DOHH2 (cell line): ENCODE data around the gene GNPTG.

Experiments
- H3F3A ChIP-seq: fragments of 200-600 bp; sonication (generic), shearing (Covaris generic); 2 replicates; pipeline ENCODE4 v1.6.0; 2016; ENCODE audit warnings: antibody characterized with exemption, mild to moderate bottlenecking; ENCODE audit not compliant: control insufficient read depth, insufficient read depth
- H3K27ac ChIP-seq: fragments of 200-600 bp; sonication (generic); 2 replicates; pipeline ENCODE4 v1.5.1; 2014; ENCODE audit warnings: low read depth, mild to moderate bottlenecking, low read length, moderate library complexity
- H3K27me3 ChIP-seq: fragments of 200-600 bp; sonication (generic); 2 replicates; pipeline ENCODE4 v1.6.1; 2014; ENCODE audit warnings: mild to moderate bottlenecking, low read length, mixed read lengths; ENCODE audit not compliant: control insufficient read depth
- H3K36me3 ChIP-seq: fragments of 200-600 bp; sonication (generic); 2 replicates; pipeline ENCODE4 v1.6.1; 2014; ENCODE audit warnings: mild to moderate bottlenecking, low read length, moderate library complexity, mixed read lengths; ENCODE audit not compliant: control insufficient read depth
- H3K4me1 ChIP-seq: fragments of 200-600 bp; sonication (generic); 2 replicates; pipeline ENCODE4 v1.6.1; 2014; ENCODE audit warnings: mild to moderate bottlenecking, low read length, mixed read lengths; ENCODE audit not compliant: control insufficient read depth
- H3K4me2 ChIP-seq: fragments of 200-600 bp; sonication (generic); 2 replicates; pipeline ENCODE4 v1.6.0; 2014; ENCODE audit warnings: mild to moderate bottlenecking, low read length, moderate library complexity
- H3K4me3 ChIP-seq: fragments of 200-600 bp; sonication (generic); 2 replicates; pipeline ENCODE4 v1.5.1; 2014; ENCODE audit warnings: mild to moderate bottlenecking, low read length, mixed read lengths
- H3K79me2 ChIP-seq: fragments of 200-600 bp; sonication (generic); 2 replicates; pipeline ENCODE4 v1.6.1; 2014; ENCODE audit warnings: mild to moderate bottlenecking, low read length, mixed read lengths; ENCODE audit not compliant: control insufficient read depth
- H3K9me2 ChIP-seq: fragments of 200-600 bp; sonication (generic); replicated peaks from 2 replicates; pipeline ENCODE4 v1.6.1; 2014; ENCODE audit warnings: mild to moderate bottlenecking, low read length, mixed read lengths; ENCODE audit not compliant: control insufficient read depth
- H3K9me3 ChIP-seq: fragments of 200-600 bp; sonication (generic); 2 replicates; pipeline ENCODE4 v1.6.1; 2014; ENCODE audit warnings: antibody characterized with exemption, low read length, mixed read lengths; ENCODE audit not compliant: control insufficient read depth, insufficient read depth
- H4K20me1 ChIP-seq: fragments of 200-600 bp; sonication (generic); 2 replicates; pipeline ENCODE4 v1.6.0; 2014; ENCODE audit warnings: low read depth, mild to moderate bottlenecking, antibody characterized with exemption, low read length, moderate library complexity; ENCODE audit not compliant: control insufficient read depth, insufficient read depth
- EZH2phosphoT487 ChIP-seq: fragments of 200-600 bp; sonication (generic); IDR thresholded peaks from 2 replicates; pipeline ENCODE4 v1.6.1; 2017; ENCODE audit warnings: borderline replicate concordance, mild to moderate bottlenecking, antibody characterized with exemption, low read length, moderate library complexity, mixed read lengths
- TF ChIP-seq, protein P1 (sequence below): fragments of 200-600 bp; sonication (generic); IDR thresholded peaks from one replicate; pipeline ENCODE4 v1.5.1; 2014; ENCODE audit warnings: antibody characterized with exemption, mild to moderate bottlenecking, low read depth, low read length; ENCODE audit not compliant: poor library complexity, severe bottlenecking

GNPTG gene

DNA sequence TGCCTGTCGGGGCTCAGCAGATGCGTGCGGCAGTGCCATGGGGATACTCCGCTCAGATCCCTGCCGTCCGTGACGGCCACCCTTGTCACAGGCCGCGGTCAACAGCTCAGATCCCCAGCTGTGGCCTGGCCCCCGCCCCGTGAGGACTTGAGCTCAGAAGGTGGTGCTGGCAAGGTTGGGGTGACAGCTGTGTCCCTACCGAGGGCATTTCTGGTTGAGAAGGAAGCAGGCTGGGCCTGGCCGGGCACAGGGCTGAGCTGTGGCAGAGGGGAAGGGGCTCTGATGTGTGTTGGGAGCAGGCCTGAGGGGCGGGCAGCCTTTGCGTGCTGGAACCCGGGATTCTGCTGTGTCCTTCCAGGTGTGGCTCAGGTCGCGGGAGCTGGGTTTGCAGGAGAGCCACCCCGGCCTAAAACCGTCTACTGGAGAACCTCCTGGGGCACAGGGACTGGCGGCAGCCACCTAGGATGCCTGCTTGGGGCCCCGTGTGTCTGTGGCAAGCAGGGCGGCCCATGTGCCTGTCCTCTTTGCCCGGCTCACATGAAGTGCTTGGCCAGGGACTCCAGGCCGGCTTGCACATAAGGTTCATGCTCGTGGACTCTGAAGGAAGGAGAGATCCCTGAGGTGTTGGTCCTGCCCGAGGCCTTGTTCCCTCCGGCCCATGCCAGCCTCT lies 37.2 kb upstream of the GNPTG start:
- Histone ChIP-seq H3K4me2 (no peak overlapping the region), H3K36me3 (peaks cover 95% of the 10 kb centered on the region), H3K27me3 (no peaks in the 10 kb centered on the region), H3K4me3 (no peak overlapping the region), H3K9me2 (no peaks in the 10 kb centered on the region), H3K27ac (no peak overlapping the region), H3K4me1 (peaks cover 12% of the 10 kb centered on the region), H4K20me1 (peaks cover 47% of the 10 kb centered on the region), H3F3A (no peaks in the 10 kb centered on the region; the same call in 1 of the 2 replicates), H3K9me3 (no peaks in the 10 kb centered on the region), H3K79me2 (peaks cover 90% of the 10 kb centered on the region)
- TF ChIP-seq, protein P1, sequence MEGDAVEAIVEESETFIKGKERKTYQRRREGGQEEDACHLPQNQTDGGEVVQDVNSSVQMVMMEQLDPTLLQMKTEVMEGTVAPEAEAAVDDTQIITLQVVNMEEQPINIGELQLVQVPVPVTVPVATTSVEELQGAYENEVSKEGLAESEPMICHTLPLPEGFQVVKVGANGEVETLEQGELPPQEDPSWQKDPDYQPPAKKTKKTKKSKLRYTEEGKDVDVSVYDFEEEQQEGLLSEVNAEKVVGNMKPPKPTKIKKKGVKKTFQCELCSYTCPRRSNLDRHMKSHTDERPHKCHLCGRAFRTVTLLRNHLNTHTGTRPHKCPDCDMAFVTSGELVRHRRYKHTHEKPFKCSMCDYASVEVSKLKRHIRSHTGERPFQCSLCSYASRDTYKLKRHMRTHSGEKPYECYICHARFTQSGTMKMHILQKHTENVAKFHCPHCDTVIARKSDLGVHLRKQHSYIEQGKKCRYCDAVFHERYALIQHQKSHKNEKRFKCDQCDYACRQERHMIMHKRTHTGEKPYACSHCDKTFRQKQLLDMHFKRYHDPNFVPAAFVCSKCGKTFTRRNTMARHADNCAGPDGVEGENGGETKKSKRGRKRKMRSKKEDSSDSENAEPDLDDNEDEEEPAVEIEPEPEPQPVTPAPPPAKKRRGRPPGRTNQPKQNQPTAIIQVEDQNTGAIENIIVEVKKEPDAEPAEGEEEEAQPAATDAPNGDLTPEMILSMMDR, result no peak
- no peak for TF ChIP-seq EZH2phosphoT487

DNA sequence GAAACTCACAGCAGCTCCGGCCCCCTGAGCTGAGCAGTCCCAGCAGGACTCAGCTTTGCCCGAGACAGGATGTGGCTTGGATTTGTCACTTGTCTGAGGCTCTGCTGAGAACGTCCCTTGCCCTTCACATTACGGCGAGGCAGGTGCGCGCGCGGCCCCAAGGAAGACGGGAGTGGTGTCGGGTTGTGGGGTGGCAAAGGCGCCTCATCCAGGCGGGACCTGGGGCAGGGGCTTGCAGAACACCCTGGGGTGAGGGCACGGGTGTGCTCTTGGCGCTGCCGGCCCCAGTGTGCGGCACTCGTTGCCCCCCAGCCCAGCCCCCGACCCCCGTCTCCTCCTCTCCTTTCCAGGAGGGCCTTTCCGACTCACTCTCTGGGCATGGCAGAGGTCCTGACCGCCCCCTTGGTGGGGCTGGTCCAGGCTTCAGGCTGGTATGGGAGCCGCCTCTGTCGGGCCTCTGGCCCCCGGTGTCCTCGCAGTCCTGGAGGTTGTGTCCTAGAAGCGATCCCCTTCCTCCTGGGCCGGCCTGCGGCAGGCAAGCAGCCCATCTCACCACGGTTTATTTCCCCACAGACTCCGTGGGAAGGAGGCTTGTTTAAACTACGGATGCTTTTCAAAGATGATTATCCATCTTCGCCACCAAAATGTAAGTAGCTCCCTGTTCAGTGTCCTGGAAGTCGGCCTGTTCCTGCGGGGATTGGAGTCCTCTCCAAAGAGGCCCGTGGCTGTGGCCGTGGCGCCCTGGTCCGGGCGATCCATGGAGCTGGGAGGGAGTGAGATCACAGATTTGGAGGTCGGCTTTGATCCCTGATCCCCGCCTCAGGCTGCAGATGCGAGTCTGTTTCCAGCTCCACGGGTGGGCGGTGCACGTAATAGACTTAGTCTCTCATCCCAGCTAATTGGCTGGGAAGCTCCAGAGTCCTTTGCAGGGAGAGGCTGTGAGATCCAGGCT lies 36.4 kb upstream of the GNPTG start:
- H3K36me3 ChIP-seq, result peaks cover 99% of the 10 kb centered on the region
- H3K4me2 ChIP-seq, result no peak overlapping the region
- H3K27me3 ChIP-seq, result no peaks in the 10 kb centered on the region
- H3K9me3 ChIP-seq, result no peaks in the 10 kb centered on the region
- no peaks in the 10 kb centered on the region; the same call in 1 of the 2 replicates for H3F3A ChIP-seq
- H4K20me1 ChIP-seq, result peaks cover 46% of the 10 kb centered on the region
- no peaks in the 10 kb centered on the region for H3K9me2 ChIP-seq
- H3K27ac ChIP-seq, result no peak overlapping the region
- H3K4me1 ChIP-seq, result peaks cover 12% of the 10 kb centered on the region
- H3K79me2 ChIP-seq, result peaks cover 85% of the 10 kb centered on the region
- H3K4me3 ChIP-seq, result no peak overlapping the region
- no peak for TF ChIP-seq EZH2phosphoT487
- TF ChIP-seq, protein P1, result no peak

DNA sequence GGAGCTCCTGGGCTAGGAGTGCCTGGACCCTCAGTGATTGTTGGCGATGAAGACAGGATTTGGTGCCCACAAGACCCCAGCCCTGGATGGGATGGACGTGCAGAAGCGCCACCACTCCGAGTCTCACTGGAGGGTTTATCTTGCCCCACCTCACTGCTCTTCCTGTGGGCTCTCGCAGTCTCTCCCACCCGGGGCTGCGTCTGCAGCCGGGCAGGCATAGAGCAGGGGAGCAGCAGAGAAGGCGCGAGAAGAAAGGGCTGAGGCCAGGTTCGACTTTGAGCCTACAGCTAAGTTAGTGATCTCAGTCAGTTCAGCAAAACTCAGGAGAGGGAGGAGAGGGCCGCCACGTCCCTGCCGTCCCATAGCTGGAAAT lies 35.7 kb upstream of the GNPTG start:
- Histone ChIP-seq H3F3A (no peaks in the 10 kb centered on the region; the same call in 1 of the 2 replicates), H3K9me3 (no peaks in the 10 kb centered on the region), H3K9me2 (no peaks in the 10 kb centered on the region), H4K20me1 (peaks cover 42% of the 10 kb centered on the region), H3K4me1 (peaks cover 10% of the 10 kb centered on the region), H3K4me3 (no peak overlapping the region), H3K4me2 (no peak overlapping the region), H3K27me3 (no peaks in the 10 kb centered on the region), H3K79me2 (peaks cover 78% of the 10 kb centered on the region), H3K27ac (no peak overlapping the region), H3K36me3 (peaks cover 99% of the 10 kb centered on the region)
- TF ChIP-seq, protein P1, result no peak
- no peak for TF ChIP-seq EZH2phosphoT487
